HUES6 (cell line): ENCODE measurements around the gene BTBD9.
A peak's percentile ranks its signal among the peaks of the same experiment; 100 is the strongest.

Source experiments
- H3K27ac ChIP-seq: 2 replicates; pipeline ENCODE4 v1.7.0; 2013; ENCODE audit warnings: low read depth, mild to moderate bottlenecking, low read length, inconsistent platforms
- H3K27me3 ChIP-seq: 2 replicates; pipeline ENCODE4 v1.6.1; 2013; ENCODE audit warnings: low read length; ENCODE audit not compliant: control insufficient read depth, insufficient read depth
- H3K36me3 ChIP-seq: 2 replicates; pipeline ENCODE4 v1.6.1; 2013; ENCODE audit warnings: low read length; ENCODE audit not compliant: control insufficient read depth, insufficient read depth
- H3K4me1 ChIP-seq: 2 replicates; pipeline ENCODE4 v1.6.1; 2013; ENCODE audit warnings: low read length; ENCODE audit not compliant: control insufficient read depth, insufficient read depth
- H3K4me3 ChIP-seq: 2 replicates; pipeline ENCODE4 v1.5.1; 2013; ENCODE audit warnings: low read depth, low read length
- H3K9ac ChIP-seq: one replicate; pipeline ENCODE4 v1.6.1; 2013; ENCODE audit warnings: mild to moderate bottlenecking, low read length
- H3K9me3 ChIP-seq: 2 replicates; pipeline ENCODE4 v1.6.1; 2013; ENCODE audit warnings: low read depth, low read length; ENCODE audit not compliant: control insufficient read depth, insufficient read depth

BTBD9 gene

GRCh38 chr6:38452816-38453660, 186.7 kb downstream of the BTBD9 start:
- Histone ChIP-seq H3K9me3 (no peaks in the 10 kb centered on the region), H3K4me3 (no peak overlapping the region), H3K27me3 (no peaks in the 10 kb centered on the region), H3K27ac (no peak overlapping the region), H3K9ac (no peak overlapping the region), H3K4me1 (no peaks in the 10 kb centered on the region; the same call in 1 of the 2 replicates), H3K36me3 (no peaks in the 10 kb centered on the region)

- no peak overlapping the region for H3K9ac ChIP-seq
- H3K4me3 ChIP-seq, result no peak overlapping the region
- H3K27ac ChIP-seq, result no peak overlapping the region
- H3K4me1 ChIP-seq, result no peaks in the 10 kb centered on the region
- no peaks in the 10 kb centered on the region for H3K27me3 ChIP-seq
- no peaks in the 10 kb centered on the region for H3K9me3 ChIP-seq
- no peaks in the 10 kb centered on the region for H3K36me3 ChIP-seq
Measured at GRCh38 chr6:38450717-38451116, 189.0 kb downstream of the BTBD9 start.

GRCh38 chr6:38445925-38446324, 193.8 kb downstream of the BTBD9 start:
- Histone ChIP-seq H3K4me1 (0 out of 2 replicates have a peak, but pooled peaks cover 7% of the 10 kb centered on the region), H3K27ac (no peak overlapping the region), H3K4me3 (no peak overlapping the region), H3K9ac (no peak overlapping the region), H3K36me3 (no peaks in the 10 kb centered on the region), H3K9me3 (no peaks in the 10 kb centered on the region), H3K27me3 (no peaks in the 10 kb centered on the region)

GRCh38 chr6:38445336-38445735, 194.4 kb downstream of the BTBD9 start:
- Histone ChIP-seq H3K9ac (no peak overlapping the region), H3K4me1 (0 out of 2 replicates have a peak, but pooled peaks cover 7% of the 10 kb centered on the region)

GRCh38 chr6:38443352-38444144, 196.2 kb downstream of the BTBD9 start:
- H3K4me1 ChIP-seq, result 0 out of 2 replicates have a peak, but pooled peaks cover 7% of the 10 kb centered on the region
- no peaks in the 10 kb centered on the region for H3K27me3 ChIP-seq
- H3K9ac ChIP-seq, result no peak overlapping the region
- H3K9me3 ChIP-seq, result no peaks in the 10 kb centered on the region
- no peak overlapping the region for H3K4me3 ChIP-seq
- H3K36me3 ChIP-seq, result no peaks in the 10 kb centered on the region
- H3K27ac ChIP-seq, result no peak overlapping the region

More at GRCh38 chr6:38445336-38445735, 194.4 kb downstream of the BTBD9 start:
- no peaks in the 10 kb centered on the region for H3K27me3 ChIP-seq
- no peaks in the 10 kb centered on the region for H3K36me3 ChIP-seq
- no peaks in the 10 kb centered on the region for H3K9me3 ChIP-seq
- no peak overlapping the region for H3K4me3 ChIP-seq
- no peak overlapping the region for H3K27ac ChIP-seq

- H3K9me3 ChIP-seq, result no peaks in the 10 kb centered on the region
- no peaks in the 10 kb centered on the region for H3K36me3 ChIP-seq
- H3K27me3 ChIP-seq, result no peaks in the 10 kb centered on the region
- no peak overlapping the region for H3K9ac ChIP-seq
- H3K4me1 ChIP-seq, result peaks cover 16% of the 10 kb centered on the region
- no peak overlapping the region for H3K4me3 ChIP-seq
- no peak overlapping the region for H3K27ac ChIP-seq
Measured at GRCh38 chr6:38438097-38438496, 201.6 kb downstream of the BTBD9 start.

GRCh38 chr6:38436726-38437465, 202.8 kb downstream of the BTBD9 start:
- Histone ChIP-seq H3K27ac (no peak overlapping the region), H3K27me3 (no peaks in the 10 kb centered on the region), H3K9me3 (peaks cover 9% of the 10 kb centered on the region; the same call in 1 of the 2 replicates)

GRCh38 chr6:38435330-38435729, 204.4 kb downstream of the BTBD9 start:
- peaks cover 15% of the 10 kb centered on the region; the same call in 1 of the 2 replicates for H3K9me3 ChIP-seq

More at GRCh38 chr6:38436726-38437465, 202.8 kb downstream of the BTBD9 start:
- Histone ChIP-seq H3K36me3 (no peaks in the 10 kb centered on the region), H3K4me3 (no peak overlapping the region), H3K4me1 (peaks cover 22% of the 10 kb centered on the region), H3K9ac (no peak overlapping the region)

GRCh38 chr6:38434051-38434450, 205.7 kb downstream of the BTBD9 start:
- Histone ChIP-seq H3K9me3 (peaks cover 15% of the 10 kb centered on the region; the same call in 1 of the 2 replicates), H3K36me3 (no peaks in the 10 kb centered on the region), H3K27ac (peak overlapping the region; percentile 97; the same call in 1 of the 2 replicates), H3K9ac (peak overlapping the region; percentile 94), H3K4me1 (peaks cover 22% of the 10 kb centered on the region), H3K4me3 (peak overlapping the region; percentile 15; the same call in 1 of the 2 replicates), H3K27me3 (no peaks in the 10 kb centered on the region)

More at GRCh38 chr6:38435330-38435729, 204.4 kb downstream of the BTBD9 start:
- Histone ChIP-seq H3K27me3 (no peaks in the 10 kb centered on the region), H3K9ac (no peak overlapping the region), H3K27ac (no peak overlapping the region; the same call in 1 of the 2 replicates), H3K36me3 (no peaks in the 10 kb centered on the region), H3K4me3 (no peak overlapping the region), H3K4me1 (peaks cover 22% of the 10 kb centered on the region)

- Histone ChIP-seq H3K4me1 (peaks cover 32% of the 10 kb centered on the region), H3K27ac (peak overlapping the region; percentile 81; the same call in 1 of the 2 replicates), H3K27me3 (no peaks in the 10 kb centered on the region), H3K9ac (peak overlapping the region; percentile 70), H3K36me3 (no peaks in the 10 kb centered on the region), H3K4me3 (no peak overlapping the region), H3K9me3 (peaks cover 15% of the 10 kb centered on the region; the same call in 1 of the 2 replicates)
Measured at GRCh38 chr6:38432479-38432878, 207.2 kb downstream of the BTBD9 start.
